Measurements from ENCODE around the gene DCN.

DNA sequence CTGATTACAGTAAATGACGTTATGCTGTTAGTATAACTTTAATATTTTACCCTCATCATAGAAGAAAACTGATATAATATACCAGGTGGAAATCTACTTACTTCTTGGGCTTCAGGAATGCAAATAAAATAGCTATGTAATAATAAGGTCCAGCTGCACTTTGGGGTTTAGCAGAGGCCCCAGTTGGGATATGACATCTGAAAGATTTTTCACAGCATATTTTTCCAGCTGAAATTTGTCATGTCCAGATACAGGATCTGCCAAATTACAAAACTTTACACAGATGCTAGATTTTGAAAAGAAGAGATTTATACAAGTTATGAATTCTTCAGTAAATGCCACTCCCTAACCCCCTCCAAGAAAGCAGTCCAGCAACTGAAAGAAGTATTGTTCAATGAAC, 29.2 kb upstream of the DCN start:
- TF ChIP-seq, protein P1, sequence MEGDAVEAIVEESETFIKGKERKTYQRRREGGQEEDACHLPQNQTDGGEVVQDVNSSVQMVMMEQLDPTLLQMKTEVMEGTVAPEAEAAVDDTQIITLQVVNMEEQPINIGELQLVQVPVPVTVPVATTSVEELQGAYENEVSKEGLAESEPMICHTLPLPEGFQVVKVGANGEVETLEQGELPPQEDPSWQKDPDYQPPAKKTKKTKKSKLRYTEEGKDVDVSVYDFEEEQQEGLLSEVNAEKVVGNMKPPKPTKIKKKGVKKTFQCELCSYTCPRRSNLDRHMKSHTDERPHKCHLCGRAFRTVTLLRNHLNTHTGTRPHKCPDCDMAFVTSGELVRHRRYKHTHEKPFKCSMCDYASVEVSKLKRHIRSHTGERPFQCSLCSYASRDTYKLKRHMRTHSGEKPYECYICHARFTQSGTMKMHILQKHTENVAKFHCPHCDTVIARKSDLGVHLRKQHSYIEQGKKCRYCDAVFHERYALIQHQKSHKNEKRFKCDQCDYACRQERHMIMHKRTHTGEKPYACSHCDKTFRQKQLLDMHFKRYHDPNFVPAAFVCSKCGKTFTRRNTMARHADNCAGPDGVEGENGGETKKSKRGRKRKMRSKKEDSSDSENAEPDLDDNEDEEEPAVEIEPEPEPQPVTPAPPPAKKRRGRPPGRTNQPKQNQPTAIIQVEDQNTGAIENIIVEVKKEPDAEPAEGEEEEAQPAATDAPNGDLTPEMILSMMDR (IDR thresholded peaks at IDR 0.05), result no peak
- no peak for TF ChIP-seq POLR2A (IDR thresholded peaks at IDR 0.05)
